SIG-M5 treated with dmso at 0.1 percent for 504 hours (cell line): ENCODE data around the gene NCAPG2.
A peak's percentile ranks its signal among the peaks of the same experiment; 100 is the strongest.

Experiments used
- DNase-seq: peaks from one replicate; lab custom pipeline; 2025; ENCODE audit not compliant: unreplicated experiment; lab: John Stamatoyannopoulos, UW

NCAPG2 gene, protein sequence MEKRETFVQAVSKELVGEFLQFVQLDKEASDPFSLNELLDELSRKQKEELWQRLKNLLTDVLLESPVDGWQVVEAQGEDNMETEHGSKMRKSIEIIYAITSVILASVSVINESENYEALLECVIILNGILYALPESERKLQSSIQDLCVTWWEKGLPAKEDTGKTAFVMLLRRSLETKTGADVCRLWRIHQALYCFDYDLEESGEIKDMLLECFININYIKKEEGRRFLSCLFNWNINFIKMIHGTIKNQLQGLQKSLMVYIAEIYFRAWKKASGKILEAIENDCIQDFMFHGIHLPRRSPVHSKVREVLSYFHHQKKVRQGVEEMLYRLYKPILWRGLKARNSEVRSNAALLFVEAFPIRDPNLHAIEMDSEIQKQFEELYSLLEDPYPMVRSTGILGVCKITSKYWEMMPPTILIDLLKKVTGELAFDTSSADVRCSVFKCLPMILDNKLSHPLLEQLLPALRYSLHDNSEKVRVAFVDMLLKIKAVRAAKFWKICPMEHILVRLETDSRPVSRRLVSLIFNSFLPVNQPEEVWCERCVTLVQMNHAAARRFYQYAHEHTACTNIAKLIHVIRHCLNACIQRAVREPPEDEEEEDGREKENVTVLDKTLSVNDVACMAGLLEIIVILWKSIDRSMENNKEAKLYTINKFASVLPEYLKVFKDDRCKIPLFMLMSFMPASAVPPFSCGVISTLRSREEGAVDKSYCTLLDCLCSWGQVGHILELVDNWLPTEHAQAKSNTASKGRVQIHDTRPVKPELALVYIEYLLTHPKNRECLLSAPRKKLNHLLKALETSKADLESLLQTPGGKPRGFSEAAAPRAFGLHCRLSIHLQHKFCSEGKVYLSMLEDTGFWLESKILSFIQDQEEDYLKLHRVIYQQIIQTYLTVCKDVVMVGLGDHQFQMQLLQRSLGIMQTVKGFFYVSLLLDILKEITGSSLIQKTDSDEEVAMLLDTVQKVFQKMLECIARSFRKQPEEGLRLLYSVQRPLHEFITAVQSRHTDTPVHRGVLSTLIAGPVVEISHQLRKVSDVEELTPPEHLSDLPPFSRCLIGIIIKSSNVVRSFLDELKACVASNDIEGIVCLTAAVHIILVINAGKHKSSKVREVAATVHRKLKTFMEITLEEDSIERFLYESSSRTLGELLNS

DNA sequence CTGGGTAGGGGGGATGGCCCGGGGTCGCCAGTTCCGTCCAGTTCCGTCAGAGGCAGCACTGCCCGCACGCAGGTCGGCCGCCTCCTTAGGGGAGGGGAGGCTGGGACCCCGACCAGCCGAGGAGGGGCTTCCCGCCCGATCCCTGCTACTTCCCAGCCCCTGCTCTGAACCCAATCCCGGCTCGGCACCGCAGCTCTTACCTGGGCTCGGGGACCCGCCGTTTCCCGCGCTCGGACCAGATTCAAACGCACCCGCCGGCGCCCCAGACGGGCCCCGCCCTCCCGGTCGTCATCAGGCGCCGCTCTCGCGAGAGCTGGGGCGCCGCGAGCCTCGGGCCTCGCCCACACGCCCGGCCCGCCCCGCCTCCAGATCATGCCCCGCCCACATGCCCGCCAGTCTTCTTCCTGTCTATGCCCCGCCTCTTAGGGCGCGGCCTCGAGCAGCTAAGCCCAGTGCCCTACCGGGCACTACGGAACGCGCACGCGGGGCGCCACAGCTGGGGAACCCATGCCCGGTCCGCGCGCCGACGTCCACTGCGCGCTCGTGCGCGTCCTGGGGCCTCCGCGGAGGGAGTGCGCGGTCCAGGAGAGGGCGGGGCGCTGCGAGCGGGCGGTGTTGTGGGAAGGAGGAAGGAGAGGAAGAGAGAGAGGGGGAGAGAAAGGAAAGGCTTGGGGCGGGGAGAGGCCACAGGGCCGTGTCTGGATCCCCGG lies at the start of gene NCAPG2:
NCAPG2 (minus strand) TSS at position 281 of the 710 bp plus-strand sequence. CDS start 2,905 bp downstream, outside the sequence.
- DNase-seq = peak; percentile 95

DNA sequence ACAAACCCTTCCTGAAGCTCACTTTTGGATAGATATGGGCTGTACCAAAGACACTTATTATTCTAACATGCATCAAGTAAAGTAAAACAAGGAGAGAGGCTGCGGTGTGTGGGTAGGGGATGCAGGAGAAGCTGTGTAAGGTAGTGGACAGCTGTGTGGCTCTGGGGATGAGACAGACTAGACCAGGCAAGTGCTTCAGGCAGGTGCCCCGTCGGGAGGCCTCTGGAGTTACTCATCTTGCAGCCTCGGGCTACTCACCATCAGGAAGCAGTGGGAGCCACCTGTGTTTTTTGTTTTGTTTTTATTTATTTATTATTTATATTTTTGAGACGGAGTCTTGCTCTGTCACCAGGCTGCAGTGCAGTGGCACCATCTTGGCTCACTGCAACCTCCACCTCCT lies 49.3 kb upstream of the NCAPG2 start:
- no peak for DNase-seq

DNA sequence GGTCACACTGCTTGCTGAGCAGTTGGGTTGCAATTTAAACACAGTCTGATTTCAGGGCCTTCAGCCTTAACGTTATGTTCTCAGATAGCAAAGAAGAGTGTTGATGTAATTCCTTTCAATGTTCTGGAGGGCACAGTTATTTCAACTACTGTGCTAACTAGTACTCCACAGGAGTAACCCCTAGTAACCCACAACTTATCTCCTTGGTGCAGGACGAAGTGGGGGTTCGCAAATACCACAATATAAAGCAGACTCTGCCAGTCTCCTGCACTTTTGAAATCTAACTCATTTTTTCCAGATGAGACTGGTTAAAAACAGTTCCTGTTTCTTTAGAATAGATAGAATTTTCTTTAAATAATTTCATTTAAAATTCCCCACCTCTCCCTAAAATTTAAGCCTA lies 47.1 kb upstream of the NCAPG2 start:
- DNase-seq = no peak

DNA sequence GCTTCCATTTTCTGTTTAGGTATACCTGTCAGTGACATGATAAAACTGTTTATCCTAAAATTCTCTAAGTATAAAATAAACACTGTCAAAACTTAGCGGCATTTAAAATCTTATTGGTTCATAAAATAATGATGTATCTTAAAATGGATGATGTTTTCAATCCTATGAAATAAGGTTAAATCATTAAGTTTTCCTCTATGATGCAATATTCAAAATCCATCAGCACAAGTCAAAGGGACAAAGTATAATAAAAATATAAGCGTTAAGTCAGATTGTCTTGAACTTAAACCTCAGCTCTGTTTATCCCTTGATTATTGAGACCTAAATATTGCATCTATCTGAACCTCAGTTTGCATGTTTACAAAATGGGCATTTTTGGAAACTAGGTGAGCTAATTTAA lies 46.6 kb upstream of the NCAPG2 start:
- DNase-seq = no peak

DNA sequence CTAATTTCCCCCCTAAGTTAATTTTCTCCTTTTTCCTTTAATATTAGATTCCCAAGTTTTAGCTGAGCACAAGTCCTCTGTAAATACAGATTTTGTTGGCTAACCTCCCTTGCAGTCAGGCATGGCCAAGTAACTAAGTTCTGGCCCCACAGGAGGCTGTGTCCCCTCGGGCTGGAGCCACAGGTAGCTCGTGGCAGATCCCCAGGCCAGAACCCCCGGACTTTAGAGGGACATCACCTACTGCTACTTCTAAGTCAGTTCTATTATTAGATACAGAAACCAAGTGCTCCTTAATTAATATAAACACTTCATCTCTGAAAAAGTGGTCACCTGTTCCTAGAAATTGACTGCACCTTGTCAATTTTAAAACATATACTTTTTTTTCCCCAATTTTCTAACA lies 46.1 kb upstream of the NCAPG2 start:
- no peak for DNase-seq

DNA sequence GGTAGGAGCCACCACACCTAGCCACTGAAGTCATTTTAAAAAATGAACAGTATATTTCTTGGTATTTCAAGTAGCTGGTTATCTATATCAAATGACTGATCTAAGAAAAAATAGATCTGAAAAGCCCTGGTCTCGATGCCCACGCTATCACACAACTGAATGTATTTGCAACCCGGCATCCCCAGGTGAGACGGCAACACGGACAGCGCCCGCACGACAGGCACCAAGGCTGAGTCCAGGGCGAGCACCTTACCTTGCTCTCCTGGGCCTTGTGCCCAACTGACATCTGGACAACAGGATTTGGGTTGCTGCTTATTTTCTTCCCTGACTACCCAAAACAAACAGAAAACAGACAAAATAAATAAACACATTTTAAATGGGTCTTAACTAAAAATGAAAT lies 44.8 kb upstream of the NCAPG2 start:
- DNase-seq = no peak

DNA sequence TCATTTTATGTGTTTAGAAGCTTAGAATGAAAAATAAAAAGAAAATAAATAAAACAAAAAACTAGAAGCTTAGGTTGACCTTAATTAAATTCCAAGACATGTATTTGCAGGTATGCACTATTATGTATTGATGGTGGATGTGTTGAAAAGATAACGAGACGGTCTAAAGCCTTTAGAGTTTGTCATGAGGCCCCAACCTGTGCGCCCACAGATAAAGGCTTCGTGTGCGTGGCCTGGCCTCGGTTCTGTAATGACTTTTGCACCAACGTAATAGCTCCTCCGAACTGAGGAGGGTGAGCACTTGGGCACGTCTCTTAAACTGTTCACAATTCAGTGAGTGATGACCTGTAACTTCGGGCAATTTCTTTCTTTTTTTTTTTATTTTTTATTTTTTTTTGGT lies 43.7 kb upstream of the NCAPG2 start:
- no peak for DNase-seq

DNA sequence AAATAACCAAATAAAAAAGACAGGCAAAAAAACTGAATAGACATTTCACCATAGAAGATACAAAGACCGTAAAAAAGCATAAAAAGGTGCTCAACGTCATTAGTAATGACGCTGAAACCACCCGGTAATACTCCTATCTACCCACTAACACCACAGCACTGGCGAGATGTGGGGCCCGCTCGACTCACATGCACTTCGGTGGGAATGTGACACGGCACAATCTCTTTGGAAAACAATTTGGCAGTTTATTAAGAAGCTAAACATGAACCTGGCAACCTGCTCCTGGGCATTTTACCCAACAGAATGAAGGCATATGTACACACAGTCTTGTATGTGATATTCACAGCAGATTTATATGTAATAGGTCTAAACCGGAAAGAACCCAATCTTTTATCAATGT lies 42.8 kb upstream of the NCAPG2 start:
- DNase-seq = no peak

DNA sequence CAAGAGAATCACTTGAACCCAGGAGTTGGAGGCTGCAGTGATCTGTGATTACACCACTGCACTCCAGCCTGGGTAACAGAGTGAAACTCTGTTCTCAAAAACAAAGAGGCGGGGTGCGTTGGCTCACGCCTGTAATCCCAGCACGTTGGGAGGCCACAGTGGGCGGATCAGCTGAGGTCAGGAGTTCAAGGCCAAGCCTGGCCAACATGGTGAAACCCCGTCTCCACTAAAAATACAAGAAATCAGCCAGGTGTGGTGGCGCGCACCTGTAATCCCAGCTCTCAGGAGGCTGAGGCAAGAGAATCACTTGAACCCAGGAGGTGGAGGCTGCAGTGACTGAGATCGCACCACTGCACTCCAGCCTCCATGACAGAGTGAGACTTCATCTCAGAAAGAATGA lies 42.4 kb upstream of the NCAPG2 start:
- no peak for DNase-seq

DNA sequence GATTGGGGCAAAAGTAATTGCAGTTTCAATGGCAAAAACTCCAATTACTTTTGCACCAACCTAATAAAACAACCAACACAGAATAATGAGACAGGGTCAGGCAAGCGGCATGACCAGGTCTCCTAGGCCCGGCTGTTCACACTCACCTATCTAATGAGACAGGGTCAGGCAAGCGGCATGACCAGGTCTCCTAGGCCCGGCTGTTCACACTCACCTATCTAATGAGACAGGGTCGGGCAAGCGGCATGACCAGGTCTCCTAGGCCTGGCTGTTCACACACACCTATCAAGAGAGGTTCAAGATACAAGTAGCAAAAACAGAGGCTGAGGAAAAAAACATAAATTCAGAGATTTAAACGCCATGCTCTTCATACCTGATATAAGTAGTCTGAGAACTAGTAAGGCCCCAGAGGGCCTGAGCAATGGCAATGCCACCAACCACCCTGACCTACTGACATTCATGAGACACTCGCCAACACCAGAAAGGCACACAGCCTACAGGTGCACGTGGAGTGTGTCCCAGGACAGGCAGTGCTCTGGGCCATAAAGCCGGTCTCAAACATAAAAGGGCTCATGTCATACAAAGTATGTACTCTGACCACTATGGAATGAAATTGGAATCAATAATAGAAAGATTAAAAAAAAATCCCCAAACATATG lies 40.6 kb upstream of the NCAPG2 start:
- no peak for DNase-seq

DNA sequence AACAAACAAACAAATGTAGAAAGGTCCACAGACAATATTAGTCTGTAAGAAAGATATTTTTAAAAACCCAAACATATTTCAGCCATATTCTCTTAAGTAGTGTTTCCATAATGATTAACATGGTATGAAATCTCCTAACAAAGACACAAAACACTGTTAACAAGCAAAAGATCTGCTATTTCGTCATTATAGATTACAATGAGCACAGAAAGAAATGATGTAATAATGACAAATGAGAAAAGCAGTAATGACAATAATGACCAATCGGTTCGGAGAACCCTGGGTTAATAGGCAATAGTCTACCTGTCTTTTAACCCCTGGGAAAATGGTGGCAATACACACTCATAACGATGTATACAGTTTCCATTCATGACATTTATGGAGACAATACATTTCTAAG lies 39.5 kb upstream of the NCAPG2 start:
- no peak for DNase-seq

DNA sequence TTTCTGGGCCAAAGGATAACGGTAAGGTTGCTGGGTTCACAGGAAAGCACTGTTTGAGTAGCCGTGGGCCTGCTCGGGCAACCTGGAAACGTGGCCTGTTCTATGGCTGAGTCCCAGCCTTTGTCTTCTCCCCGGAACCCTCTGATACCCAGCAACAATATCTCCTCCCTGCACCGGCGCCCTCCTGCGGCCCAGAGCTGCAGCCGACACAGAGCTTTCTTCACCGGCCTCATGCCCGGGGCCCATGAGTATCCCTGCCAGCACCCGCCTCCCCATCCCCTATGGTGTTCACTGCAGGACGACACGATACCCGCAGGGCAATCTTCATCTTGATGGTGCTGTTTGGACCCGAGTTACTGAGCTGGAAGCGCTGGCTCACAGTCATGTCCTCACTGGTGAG lies 38.6 kb upstream of the NCAPG2 start:
- no peak for DNase-seq

DNA sequence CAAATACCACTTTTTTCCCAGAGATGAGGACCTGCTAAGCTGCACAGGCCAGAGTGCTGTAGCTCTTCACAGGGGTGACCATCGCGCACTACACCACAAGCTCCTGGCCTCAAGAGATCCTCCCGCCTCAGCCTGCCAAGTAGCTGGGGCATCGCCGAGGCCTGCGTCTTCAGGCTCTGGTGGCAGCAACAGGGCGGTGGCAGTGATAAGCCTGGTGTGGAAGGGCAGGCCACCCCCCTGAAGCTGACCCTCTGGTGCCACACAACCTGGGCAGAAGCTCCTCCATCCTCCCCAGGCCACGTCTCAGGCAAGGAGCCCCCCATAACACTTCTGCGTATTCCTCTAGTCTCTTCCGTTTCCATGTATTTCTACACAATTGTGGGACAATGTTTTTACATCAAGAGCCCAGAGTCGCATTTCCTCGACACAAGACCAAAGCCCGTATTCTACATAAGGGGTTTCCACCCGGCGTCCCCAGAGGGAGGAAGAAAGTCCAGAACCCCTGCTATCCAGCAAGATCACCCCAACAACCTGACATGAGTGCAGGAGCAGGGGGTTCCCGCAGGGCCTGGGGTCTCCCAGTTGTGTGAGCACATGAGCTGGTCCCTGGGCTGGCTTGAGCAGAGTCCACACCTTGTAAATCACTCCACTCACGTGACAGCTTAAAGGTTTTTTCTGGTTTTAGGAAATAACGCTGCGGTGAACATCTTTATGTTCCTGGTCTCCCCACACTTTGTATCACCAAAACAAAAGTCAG lies 37.6 kb upstream of the NCAPG2 start:
- no peak for DNase-seq

DNA sequence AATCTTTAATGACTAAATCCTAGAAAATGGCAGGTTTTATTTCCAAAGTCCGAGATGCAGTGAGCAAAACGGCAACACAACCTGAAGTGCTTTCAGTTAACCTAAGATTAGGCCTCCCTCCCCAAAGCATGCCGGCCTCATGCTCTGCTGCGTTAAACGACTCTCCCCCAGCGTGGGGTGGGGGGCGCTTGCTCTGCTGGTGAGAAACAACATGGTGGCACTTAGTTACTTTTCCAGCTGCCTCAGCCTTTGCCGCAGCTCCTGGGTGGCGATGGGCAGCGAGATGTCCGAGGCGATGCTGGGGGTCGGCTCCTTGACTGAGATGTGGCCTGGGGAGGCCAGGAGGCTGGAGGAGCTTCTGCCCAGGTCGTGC lies 36.7 kb upstream of the NCAPG2 start:
- no peak for DNase-seq

DNA sequence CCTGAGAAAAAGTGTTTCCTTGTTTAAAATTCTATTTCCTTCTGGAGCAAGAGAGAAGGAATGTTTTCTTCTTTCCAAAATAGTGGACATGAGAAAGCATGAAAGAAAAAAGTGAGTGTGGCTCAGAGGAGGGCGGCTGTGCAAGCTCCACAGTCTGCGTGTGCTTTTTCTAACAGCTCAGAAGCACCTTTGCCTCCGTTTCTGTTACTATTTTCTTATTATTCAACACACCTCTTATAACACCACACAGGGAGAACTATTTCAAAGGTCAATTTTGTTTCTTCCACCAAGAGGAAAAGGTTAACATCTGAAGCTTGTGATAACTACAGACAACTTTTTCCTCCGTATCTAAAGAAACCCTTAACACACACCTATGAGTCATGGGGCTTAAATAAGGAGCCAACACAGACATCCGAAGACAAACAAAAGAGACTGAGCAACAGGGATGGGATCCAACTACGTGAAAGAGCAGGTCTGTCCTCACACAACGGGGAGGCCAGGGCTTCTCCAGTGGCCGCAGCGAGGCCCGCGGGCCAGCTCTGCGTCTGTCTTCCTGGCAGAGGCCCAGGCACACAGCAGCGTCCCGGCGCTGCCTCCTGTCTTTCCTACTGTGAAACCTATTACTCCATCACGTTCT lies 36.2 kb upstream of the NCAPG2 start:
- DNase-seq = no peak

DNA sequence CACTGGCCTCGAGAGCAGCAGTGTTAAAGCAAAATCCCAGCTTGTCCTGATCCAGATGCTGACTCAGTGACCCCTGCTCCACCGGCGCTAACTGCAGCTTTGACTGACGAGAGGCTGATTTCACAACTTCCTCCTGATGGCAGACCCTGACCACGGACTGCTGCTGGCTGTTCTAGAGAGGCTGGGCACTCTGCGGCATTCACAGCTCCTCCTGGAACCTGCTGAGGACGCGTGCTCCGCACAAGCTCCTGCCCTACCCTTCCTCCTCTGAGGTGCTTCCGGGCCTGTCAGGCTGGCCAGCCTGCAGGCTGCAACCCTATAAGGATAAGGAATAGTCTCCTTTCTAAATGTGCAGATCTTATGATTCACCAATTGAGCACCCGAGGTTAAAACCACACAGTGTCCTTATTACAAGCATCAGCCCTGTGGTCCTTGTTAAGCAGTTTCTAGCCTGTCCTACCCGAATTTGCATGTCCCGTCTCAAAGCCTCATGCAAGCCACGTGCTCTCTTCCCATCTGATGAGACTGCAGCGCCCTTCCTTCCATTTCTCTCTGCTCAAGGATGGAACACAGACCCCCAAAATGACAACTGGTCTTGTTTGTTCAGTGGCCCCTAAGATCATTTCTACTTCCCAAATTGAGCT lies 35.5 kb upstream of the NCAPG2 start:
- peak; percentile 84 for DNase-seq

DNA sequence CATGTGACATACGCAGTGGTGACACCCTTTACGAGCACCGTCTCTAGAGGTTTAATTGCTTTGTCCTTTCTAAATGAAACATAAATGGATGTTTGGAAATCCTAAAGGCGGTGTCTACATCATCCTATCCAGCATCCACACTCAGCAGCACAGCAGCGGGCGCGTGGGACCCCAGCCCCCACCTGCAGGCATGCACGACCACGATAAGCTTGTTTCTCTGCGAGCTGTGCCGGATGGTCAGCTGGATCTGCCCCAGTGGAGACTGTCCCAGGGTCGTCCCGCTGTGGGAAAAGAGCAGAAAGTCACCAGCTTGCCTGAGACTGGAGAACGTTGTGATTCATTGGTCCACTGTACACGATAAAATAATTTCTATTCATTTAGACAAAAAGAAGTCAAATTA lies 34.2 kb upstream of the NCAPG2 start:
- no peak for DNase-seq

DNA sequence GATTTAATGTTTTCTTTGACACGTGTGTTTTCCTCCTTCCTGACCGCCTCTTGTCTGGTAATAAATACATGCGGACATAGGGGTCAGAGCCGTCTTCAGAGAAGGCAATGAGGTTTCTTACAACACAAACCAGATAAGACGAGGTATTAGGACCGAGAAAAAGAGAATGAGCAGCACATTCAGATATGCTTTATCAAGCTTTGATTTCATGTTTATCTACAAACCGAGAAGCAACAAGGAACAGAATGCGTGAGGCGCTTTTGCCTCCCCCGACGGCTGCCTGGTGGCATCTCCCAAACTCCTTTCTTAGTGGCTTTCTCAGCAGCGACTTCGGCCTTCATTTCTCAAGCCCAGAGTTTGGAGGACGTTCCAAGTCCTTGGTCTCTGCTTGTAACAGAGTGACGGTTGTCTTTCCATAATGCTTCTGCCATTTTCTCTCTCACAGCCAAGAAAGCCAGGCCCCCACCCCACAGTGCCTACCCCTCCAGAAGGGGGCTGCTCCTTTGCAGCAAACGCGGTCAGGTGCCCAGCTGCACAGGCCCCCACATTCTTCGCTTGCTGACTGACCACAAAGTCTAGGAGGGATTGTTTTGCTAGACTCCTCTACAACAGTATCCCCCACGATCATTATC lies 32.6 kb upstream of the NCAPG2 start:
- no peak for DNase-seq
